GM19035 (cell line): Measurements from ENCODE around the gene ELL.

Experiments used
- ATAC-seq: cut with Tn5 transposase; IDR thresholded peaks from one replicate; pipeline ENCODE4 v1.9.1; 2021; ENCODE audit not compliant: unreplicated experiment

Gene ELL

DNA sequence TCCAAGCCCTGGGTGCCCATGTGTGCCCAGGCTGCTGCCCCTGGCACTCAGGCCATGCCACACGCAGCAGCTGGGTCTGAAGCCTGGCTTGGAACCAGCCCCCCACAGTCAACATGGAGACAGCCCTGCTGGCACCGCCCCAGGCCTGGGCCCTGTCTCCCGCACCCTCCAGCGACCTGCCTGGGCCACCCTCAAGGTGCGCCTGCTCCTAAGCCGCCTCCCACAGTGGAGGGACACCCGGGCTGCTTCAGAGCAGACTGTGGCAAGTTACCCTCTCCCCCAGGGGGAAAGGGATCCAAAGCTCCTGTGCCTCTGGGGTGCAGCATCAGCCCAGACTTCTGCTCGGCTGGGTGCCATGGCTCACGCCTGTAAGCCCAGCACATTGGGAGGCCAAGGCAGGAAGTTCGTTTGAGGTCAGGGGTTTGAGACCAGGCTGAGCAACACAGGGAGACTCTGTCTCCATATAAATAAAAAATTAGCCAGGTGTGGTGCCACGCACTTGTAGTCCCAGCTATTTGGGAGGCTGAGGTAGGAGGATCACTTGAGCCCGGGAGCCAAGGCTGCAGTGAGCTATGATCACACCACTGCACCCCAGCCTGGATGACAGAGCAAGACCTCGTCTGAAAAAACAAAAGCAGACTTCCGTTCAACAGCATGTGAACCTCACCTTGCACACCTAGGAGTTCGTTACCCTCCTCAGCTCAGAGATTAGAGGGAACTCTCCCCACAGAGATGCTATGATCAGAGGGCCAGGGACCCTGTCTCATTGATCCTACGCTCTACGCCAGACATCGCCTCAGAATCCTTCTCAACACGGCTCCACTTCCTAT lies 15.6 kb downstream of the ELL start:
- ATAC-seq = no peak

DNA sequence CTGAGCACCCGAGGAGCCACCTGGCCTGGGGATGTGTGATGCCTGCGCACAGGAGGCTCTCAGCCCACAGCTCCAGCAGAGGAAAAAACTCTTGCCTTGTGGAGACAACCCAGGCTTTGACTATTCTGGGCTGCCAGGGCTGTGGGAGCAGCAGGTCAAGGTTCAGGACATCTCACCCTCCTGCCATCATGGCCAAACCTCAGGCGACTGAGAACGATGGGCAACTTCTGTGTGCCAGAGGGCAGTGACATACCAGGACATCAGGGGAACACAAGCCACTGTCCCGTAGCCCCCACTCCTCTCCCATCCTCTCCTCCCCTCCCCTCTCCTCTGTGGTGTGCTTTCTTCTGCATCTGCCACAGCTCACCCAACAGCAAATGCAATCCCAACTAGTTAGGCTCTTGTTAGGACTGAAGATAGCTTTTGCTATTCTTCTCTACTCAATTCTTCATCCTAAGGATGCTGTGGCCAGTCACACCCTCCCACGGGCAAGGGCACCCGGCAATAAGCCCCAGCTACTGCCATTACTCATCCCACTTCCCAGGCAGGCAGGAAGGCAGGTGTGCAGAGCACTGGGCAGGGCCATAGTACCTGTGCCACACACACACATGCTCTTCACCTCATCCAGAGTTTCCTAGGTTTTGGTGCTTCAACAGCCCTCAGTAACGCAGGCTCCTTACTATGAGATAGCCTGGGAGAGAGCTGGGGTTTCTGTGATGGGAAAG lies 16.8 kb downstream of the ELL start:
- ATAC-seq = no peak

DNA sequence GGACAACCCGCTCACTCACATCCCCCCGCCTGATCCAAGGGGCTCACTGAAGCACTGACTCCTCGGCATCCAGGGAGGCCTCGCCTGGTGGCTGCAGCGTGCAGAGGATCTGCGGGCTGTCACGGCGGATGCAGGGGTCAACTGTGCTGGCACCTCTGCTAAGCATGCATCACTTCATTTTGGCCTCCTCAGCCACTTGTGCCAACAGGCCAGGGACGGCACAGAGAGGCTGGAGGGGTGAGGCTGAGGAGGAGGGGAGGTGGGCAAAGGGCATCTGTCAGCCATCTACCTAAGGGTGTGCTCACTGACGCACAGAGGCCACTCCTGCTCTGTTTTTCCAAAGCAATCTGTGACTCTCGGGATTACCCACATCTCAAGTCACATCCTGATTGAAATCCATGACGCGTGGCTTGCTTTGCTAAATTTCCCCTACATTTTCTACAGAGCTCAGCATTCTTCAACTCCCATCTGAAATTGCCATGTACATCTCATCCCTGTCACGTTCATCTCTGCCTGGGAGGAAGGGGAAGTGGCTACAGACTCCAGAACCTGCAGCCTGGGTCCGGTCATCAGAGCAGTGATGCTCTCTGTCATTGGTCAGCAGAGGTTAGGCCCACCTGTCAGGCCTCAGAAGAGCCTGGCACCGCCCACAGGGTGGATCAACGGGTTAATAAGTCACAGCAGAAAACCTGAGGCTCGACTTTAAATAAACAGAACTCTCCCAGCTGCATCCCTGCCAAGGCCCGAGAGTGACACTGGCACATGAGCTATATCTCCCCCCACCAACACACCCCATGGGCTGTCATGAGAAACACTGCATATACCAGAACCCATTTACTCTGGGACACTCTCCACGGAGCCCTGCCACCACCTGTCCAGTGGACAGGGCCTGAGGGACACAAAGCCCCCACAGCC lies 17.6 kb downstream of the ELL start:
- ATAC-seq = no peak

DNA sequence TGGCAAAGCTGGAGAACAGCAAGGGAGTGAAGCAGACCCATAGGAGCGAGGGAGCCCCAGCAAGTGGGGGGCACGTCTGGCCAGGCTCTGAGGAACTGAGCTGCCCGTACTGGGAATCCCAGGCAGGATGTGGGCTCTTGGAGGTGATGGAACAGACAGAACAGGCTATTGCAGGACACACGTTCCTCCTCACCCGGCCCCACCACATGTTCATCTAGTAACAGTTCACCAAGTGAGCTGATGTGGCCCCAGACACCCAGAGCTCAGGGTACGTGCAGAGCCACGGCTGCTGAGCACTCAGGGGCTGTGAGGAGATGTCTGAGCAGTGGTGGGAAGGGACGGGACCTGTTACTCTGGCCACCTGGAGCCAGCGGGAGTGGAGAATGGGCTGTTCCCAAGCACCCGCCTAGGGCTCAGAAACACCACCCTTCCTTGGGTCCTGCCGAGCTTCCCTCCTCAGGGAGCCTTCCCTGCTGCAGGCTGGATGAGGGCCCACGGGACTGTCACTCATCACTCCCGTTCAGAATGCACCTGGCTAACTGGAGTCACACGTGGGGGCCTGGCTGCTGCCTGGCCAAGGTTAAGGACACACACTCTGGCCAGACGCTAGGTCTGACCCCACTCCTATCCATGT lies 18.4 kb downstream of the ELL start:
- ATAC-seq = no peak

DNA sequence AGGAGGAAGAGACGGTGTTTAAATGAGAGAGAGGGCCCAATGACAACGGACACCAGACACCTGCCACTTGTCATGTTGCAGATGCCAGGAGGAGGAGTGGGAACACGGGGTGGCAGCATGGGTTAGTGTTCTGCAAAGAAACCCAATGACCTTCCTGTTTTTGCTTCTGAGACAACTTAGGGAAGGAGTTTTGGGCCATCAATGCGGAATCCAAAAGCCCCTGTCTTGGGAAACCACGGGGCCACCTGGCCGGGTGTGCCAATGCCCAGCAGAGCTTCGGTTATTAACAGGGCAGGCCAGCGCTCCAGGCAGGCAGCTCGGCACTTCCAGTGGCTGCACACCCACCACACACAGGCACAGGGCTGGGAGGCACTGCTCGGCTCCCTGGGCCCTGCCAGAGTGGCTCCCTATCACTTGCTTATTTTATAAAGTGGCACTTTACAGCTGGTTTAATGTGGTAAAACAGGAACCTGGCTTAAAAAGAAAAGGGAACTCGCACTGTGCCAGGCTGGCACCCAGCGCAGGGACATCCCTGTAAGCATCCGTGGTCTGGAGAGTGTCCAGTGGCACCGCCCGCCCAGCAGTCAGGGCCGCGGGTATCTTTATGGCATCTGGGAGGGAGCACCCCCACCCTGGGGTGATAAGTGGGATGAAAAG lies 19.1 kb downstream of the ELL start:
- ATAC-seq = no peak

DNA sequence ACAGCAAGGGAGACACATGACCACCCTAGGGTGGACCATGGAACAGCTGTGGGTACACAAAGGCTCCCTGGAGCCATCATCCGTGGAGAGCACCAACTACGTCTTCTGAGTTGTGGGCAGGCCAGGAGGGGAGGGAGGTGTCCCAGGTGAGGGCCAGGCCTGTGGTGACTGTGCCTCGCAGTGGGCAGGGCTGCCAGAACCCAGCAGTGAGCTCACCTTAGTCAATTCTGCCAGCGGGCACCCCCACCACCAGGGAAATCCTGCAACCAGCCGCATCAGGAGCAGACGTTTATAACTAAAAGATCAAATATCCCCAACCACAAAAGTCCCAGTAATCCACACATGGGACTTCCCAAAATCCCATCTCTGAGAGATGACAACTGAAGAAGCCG lies 19.6 kb downstream of the ELL start:
- ATAC-seq = no peak

DNA sequence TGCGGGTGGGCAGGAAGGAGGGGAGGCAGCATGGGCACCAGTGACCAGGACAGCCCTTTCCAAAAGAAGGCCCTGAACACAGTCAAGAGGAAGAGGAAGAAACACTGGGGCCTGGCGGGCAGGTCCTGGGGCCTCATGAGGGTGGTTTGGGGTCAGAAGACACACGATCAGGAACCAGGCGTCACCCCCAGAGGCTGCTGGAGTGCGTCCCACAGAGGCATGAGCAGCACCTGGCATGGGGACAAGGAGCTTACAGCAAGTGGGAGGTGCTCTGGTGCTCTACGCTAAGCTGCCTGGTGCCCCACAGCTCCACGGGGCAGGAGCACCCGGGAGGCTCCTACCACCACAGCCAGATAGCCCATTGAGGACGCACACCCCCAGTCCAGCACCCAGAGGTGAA lies 20.0 kb downstream of the ELL start:
- no peak for ATAC-seq

DNA sequence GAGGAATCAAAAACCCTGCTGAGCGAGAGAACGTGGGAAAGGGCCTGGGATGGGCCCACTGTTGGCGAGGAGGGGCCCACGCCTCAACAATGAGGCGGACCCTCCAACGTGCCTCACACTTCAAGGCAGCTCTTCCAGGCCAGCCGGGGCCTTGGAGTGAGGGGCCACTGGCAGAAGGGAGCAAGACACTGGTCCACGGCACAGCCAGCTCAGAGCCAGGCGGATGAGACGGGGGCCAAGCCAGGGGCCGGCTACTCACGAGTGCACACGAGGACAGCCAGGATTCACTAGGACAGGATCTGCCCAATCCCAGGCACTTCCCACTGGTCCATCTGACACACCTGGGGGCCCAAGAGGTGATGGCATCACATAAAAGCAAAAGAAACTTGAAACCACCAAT lies 20.5 kb downstream of the ELL start:
- ATAC-seq = no peak

DNA sequence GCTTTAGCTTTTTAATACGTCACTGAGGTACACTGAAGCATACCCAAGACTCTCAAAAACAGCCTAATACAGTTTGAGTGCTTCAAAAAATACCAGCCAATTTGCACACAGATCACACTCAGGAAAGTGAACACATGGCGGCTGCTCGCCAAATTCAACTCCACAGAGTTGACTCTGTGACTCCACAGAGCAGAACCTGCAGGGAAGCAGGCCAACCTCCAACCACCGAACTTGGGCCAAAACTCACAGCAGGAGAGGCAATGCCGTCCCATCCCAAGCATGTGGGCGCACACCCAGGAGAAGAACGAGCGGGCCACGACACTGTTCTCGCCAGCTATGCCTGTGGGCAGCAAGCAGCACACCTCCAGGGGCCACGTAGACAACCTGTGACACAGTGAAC lies 21.1 kb downstream of the ELL start:
- no peak for ATAC-seq

DNA sequence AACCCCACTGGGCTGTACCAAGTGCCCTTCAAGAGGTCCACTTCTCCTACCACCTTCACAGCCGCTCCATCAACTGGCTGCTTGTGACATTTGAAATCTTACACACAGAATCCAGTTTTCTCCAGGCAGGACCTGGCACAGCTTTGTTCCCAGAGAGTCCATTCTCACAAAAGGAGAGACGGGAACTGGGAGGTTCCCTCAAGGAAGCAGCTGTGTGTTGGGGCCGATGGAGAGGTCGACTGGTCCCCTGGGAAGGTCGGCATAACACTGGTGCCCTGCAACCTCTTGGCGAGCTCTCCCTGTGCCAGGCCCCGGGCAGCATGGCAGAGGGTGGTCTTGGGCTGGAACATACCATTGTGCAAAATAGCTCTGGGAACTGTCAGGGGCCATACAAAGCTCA lies 21.5 kb downstream of the ELL start:
- no peak for ATAC-seq

DNA sequence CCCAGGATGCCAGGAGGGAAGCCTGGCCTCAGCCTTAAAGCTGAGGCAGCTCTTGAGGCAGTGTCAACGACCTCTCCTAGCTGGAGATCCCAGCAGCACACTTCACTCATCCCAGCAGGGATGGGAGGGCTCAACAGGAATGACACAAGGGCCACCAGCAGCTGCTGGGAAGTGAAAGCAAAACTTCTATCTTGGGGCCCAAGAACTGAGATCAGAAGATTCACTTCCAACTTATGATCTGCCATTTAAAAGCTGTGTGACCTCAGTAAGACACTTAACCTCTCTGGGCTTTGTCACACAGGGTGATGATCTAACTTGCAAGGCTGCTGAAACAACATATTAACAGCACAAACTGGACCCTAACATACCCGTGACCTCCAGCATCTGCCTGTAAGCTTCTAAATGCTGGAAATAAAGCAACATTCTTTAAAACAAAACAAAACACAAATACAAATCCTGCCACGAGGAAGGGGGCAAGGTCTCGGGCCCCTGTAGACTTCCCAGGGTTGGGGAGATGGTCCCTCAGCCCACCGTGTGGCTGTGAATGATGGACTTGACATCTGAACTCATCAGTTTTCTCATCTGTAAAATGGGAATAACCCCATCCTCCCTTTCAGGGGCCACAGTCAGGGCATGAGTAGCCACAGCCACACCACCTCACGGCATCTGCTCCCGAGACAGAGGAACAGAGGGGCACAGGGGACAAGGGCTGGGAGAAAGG lies 22.7 kb downstream of the ELL start:
- no peak for ATAC-seq

DNA sequence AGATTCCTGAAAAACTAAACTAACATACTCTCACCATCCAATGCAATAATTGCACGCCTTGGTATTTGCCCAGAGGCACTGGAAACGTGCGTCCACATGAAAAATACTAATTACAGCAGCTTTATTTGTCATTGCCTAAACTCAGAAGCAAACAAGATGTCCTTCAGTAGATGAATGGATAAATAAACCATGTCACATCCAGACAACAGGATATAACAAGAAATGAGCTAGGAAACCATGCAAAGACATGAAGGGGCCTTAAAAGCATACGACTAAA lies 25.0 kb downstream of the ELL start:
- ATAC-seq = no peak

DNA sequence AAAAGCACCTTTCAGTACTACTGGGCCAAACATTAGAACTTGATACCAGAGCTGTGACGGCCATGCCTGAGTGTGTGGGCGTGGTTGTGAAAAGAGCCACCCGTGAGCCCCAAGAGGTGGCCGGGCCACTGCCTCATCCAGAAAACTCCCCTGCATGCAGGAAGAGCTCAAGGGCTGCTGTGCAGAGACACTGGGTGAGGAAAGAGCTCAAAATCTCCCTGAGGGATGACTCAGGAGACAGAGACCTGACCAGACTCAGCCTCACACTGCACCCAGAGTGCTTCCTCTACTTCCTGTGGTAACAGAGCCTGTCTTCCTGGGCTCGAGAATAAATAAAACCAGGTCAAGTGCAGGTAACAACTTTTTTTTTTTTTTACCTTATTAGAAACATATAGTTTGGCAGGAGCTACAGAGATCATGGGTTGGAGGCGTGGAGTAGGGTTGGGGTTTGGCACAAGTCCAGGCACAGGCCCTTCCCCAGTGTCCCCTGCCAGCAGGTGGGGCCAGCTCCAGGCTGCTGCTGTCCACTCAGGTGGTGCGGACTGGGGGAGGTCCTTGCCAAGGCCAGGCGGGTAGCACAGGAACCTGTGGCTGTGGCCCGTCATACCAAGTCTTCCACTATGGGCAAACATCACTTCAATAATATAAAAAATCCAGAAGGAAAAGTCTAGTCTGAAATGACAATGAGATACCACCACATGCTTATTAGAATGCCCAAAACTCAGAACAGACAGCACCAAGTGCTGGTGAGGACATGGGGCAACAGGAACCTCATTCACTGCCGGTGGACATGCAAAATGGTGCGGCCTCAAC lies 25.5 kb downstream of the ELL start:
- ATAC-seq = peak; percentile 50

DNA sequence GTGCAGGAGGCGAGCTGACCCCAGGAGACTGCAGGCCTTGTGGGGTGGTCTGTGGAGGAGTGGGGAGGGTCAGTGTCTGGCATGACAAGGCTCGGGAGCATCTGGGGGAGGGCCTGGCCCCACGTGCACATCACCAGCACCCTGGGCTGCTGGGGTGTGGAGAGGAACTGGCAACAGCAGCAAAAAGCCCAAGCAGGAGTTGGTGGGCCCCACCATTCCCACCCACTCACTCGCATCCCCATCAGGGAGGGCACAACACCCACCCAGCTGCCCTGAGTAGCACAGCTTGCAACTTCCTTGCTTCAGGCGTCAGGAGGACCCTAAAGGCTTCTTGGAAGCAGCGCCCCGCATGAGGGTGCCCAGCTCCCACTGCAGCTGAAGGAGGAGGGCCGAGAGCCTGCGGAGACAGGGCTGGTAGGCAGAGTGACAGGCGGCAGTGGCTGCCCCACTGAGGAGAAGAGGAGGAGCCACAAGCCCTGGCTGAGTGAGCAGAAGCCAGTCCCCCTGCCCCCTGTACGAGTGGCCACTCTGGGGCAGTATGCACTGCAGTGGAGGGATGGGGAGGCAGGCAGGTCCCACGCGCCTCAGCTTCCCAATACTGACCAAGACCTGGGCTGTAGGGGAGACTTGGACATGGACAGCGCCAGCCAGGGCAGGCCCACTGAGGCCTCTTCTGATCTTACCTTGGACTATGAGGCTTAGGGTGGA lies 26.5 kb downstream of the ELL start:
- no peak for ATAC-seq

DNA sequence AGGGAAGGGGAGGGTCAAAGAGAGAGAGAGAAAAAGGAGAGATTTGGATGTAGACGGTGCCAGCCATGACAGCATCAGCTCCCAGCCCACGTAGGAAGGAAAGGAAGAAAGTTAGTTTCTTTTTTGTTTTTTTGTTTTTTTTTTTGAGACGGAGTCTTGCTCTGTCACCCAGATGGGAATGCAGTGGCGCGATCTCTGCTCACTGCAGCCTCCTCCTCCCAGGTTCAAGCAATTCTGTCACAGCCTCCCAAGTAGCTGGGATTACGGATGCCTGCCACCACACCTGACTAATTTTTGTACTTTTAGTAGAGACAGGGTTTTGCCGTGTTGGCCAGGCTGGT lies 27.6 kb downstream of the ELL start:
- no peak for ATAC-seq

DNA sequence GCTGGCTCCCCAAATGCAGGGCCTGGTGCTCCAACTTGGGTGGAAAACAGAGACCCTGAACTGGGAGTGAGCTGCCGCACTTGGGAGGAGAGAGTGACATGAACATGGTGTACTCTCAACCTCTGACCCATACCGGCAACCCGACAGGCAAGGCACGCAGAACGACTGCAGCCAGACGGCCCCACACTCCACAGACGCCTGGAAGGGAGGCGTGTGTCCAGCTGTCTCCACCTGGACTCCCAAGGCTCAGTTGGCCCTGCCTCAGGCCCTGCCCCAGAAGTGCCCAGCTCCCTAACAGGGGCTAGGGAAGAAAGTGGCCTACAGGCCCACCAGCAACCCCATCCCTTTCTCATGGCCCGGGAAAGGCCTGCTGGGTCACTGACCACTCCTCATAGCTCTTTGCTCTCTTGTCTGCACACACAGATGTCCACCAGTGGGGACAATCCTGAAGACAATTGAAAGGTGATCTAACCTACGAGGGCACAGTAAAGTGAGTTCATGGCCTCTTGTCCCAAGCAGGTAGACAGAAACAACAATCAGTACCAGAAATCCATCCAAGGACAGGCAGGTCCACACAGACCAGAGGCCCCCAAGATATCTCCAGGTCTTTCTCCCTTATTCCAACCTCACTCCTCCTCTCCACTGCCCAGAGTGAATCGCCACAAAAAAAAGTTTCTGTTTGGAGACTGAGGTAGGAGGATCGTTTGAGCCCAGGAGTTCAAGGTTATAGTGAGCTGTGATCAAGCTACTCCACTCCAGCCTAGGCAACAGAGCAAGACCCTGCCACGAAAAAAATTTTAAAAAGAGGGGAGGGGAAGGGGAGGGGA lies 28.2 kb downstream of the ELL start:
- ATAC-seq = no peak

DNA sequence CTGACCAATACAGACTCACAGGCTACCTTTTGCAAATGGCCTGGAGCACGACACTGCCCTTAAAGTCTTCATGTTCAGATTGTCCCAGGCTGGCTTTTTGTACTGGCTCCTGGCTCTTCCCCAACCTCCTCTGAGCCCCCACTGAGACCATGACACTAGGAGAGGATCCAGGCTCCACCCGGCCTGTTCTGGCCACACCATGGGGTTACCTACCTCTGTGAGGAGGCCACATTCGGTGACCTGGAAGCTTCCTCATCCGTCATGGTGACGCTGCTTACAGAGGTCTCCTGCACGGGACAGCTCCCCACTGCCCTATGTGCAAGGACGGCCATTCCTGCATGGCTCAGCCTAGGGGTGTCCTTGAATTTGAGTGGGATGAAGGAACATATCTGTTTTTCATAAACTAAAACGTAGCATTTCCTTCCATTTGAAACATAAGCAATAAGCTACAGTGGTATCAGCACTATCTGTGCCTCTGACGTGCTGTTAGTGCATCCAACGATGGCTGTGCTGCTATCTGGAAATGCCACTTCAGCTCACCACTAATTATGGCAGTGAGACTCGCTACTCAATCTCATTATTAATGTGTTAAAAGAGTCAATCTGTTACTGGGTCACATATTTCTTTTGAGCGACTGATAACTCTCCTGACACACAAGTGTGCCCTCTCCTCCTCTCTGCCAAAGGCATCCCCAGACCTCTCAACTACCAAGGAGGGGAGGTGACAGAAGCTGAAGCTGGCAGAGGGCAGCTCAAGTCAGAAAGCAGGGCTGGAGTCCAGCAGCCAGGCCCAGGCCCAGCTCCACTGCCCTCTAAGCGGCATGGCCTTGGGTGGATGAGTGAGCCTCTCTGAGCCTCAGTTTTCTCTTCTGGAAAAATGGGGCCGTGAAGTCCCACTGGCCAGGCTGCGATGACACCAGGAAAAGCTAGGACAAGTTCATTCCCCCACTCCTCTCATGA lies 29.6 kb downstream of the ELL start:
- no peak for ATAC-seq
